Keratinocyte (primary cell): ENCODE results near the gene DPAGT1. TPM values are rescaled to one million over a fixed set of nuclear protein-coding genes. Genes with fewer than 3 reads are reported as not detected.

ENCODE experiments used
- DNase-seq: peaks from one replicate; pipeline ENCODE4 v3.0.0-alpha.2; 2011; ENCODE audit warnings: low read depth, missing footprints, low spot score
- FAIRE-seq: peaks from 2 replicates; lab custom pipeline; 2011; peaks lifted over from hg19 to GRCh38; lab: Jason Lieb, UNC
- H2AFZ ChIP-seq: 2 replicates; pipeline ENCODE4 v1.6.0; 2012; ENCODE audit warnings: low read length, control low read depth, inconsistent platforms; ENCODE audit not compliant: control insufficient read depth
- H3K27ac ChIP-seq: 2 replicates; pipeline ENCODE4 v1.5.1; 2011; ENCODE audit warnings: low read length; ENCODE audit not compliant: control insufficient read depth, insufficient read depth
- H3K27me3 ChIP-seq: 3 replicates; pipeline ENCODE4 v1.6.0; 2011; ENCODE audit warnings: low read length; ENCODE audit not compliant: control insufficient read depth, insufficient read depth; ENCODE audit errors: extremely low read depth
- H3K36me3 ChIP-seq, 2 experiments: 2 replicates in 1 of 2; 3 replicates in 1 of 2; pipeline ENCODE4 v1.5.1; 2011; ENCODE audit warnings: low read length in 2 of 2, mild to moderate bottlenecking in 1 of 2; ENCODE audit not compliant: control insufficient read depth in 2 of 2, insufficient read depth in 2 of 2; ENCODE audit errors: extremely low read depth in 1 of 2
- H3K4me1 ChIP-seq: 3 replicates; pipeline ENCODE4 v1.5.1; 2011; ENCODE audit warnings: low read length; ENCODE audit not compliant: control insufficient read depth, insufficient read depth; ENCODE audit errors: extremely low read depth
- H3K4me2 ChIP-seq: 3 replicates; pipeline ENCODE4 v1.6.0; 2011; ENCODE audit warnings: low read depth, low read length; ENCODE audit not compliant: control insufficient read depth, insufficient read depth; ENCODE audit errors: extremely low read depth
- H3K4me3 ChIP-seq, 3 experiments: fragments of 200-600 bp in 1 of 3; sonication (generic) in 1 of 3; 2 replicates in 2 of 3; 3 replicates in 1 of 3; pipeline ENCODE4 v1.5.1; 2011 to 2016; ENCODE audit warnings: low read length in 3 of 3, mild to moderate bottlenecking in 3 of 3, control low read depth in 2 of 3, inconsistent platforms in 1 of 3, low read depth in 1 of 3, mixed read lengths in 1 of 3, mixed run types in 1 of 3, moderate library complexity in 1 of 3; ENCODE audit not compliant: control insufficient read depth in 2 of 3, insufficient read depth in 2 of 3; ENCODE audit errors: extremely low read depth in 1 of 3
- H3K79me2 ChIP-seq: 2 replicates; pipeline ENCODE4 v1.6.0; 2012; ENCODE audit warnings: low read length; ENCODE audit not compliant: control insufficient read depth, insufficient read depth
- H3K9ac ChIP-seq: 3 replicates; pipeline ENCODE4 v1.6.0; 2011; ENCODE audit warnings: low read length; ENCODE audit not compliant: control insufficient read depth, insufficient read depth; ENCODE audit errors: extremely low read depth
- H3K9me1 ChIP-seq: 3 replicates; pipeline ENCODE4 v1.6.0; 2011; ENCODE audit warnings: low read length; ENCODE audit not compliant: control insufficient read depth, insufficient read depth; ENCODE audit errors: extremely low read depth
- H3K9me3 ChIP-seq: 2 replicates; pipeline ENCODE4 v1.5.1; 2012; ENCODE audit warnings: low read depth, low read length; ENCODE audit not compliant: control insufficient read depth
- H4K20me1 ChIP-seq: 3 replicates; pipeline ENCODE4 v1.6.0; 2011; ENCODE audit warnings: low read length; ENCODE audit not compliant: control insufficient read depth, insufficient read depth; ENCODE audit errors: extremely low read depth
- CTCF ChIP-seq, 3 experiments: IDR thresholded peaks in 1 of 3; conservative IDR thresholded peaks in 1 of 3; optimal IDR thresholded peaks in 1 of 3; 2 replicates in 2 of 3; 3 replicates in 1 of 3; pipeline versions ENCODE3 to v1.5.1; 2011; ENCODE audit warnings: low read length in 3 of 3, mild to moderate bottlenecking in 3 of 3, moderate library complexity in 2 of 3, control low read depth in 1 of 3, inconsistent platforms in 1 of 3; ENCODE audit not compliant: insufficient read depth in 2 of 3; ENCODE audit errors: extremely low read depth in 1 of 3
- EZH2 ChIP-seq: IDR thresholded peaks from one replicate; pipeline ENCODE4 v1.6.1; 2012; ENCODE audit warnings: inconsistent platforms, mild to moderate bottlenecking, low read length, moderate library complexity
- dilution Hi-C: fragments of 300-500 bp; cut with MboI; formaldehyde crosslinking; loops from one replicate; pipeline ENCODE4 v1.7.0; 2020; ENCODE audit warnings: low sequenced_read_pairs; ENCODE audit not compliant: extremely low pct_ligation_motif_present
- polyA plus RNA-seq, 5 experiments: library from polyadenylated mRNA; depleted of rRNA in 3 of 5; stranded (reverse) in 3 of 5; stranded (forward) in 1 of 5; unstranded in 1 of 5; fragments of >200 nt; gene quantifications; 1 replicate in 1 of 5; 2 replicates in 3 of 5; 3 replicates in 1 of 5; pipeline versions ENCODE4 v1.2.1 to v1.2.3, GENCODE V29; 2011 to 2012; ENCODE audit warnings: missing spikeins in 2 of 5, low read depth in 1 of 5, low replicate concordance in 1 of 5

Gene DPAGT1
- polyA plus RNA-seq, 1 donor (not counting 4 experiments of a cell fraction or from before 2014, with no cell fraction given), result 59.7 TPM

- no peak overlapping the region for H3K4me2 ChIP-seq
- no peak for DNase-seq
- no peaks in the 10 kb centered on the region for H3K9me3 ChIP-seq
- no peak overlapping the region for H2AFZ ChIP-seq
- H3K36me3 ChIP-seq, result peaks cover 70 to 75% of the 10 kb centered on the region in 2 experiments
- dilution Hi-C loops, result no loop called here
- no peak overlapping the region for H3K4me3 ChIP-seq
- peaks cover 10% of the 10 kb centered on the region for H3K79me2 ChIP-seq
- H4K20me1 ChIP-seq, result peaks cover 4% of the 10 kb centered on the region
- H3K4me1 ChIP-seq, result peaks cover 5% of the 10 kb centered on the region
- FAIRE-seq, result no peak
- TF ChIP-seq CTCF (optimal IDR thresholded peaks at IDR 0.05 in 1 of 3, IDR thresholded peaks at IDR 0.05 in 1 of 3, conservative IDR thresholded peaks at IDR 0.05 in 1 of 3; ENCODE audit: extremely low read depth in 1 of 3, insufficient read depth in 2 of 3, low read length in 3 of 3) (no peak), EZH2 (no peak)
- no peak overlapping the region for H3K9ac ChIP-seq
- no peaks in the 10 kb centered on the region for H3K27me3 ChIP-seq
- no peaks in the 10 kb centered on the region for H3K9me1 ChIP-seq
- no peak overlapping the region for H3K27ac ChIP-seq
These were observed 52.6 kb downstream of the DPAGT1 start for GRCh38 chr11:119049081-119049480.

- H3K27ac ChIP-seq, result no peak overlapping the region
- no peak overlapping the region for H3K9ac ChIP-seq
- H3K4me2 ChIP-seq, result no peak overlapping the region
- H3K4me3 ChIP-seq, result no peak overlapping the region
- FAIRE-seq (no peak), DNase-seq (no peak)
- no peaks in the 10 kb centered on the region for H3K9me1 ChIP-seq
- H3K4me1 ChIP-seq, result peaks cover 5% of the 10 kb centered on the region
- dilution Hi-C loops, result no loop called here
- peaks cover 6% of the 10 kb centered on the region for H3K79me2 ChIP-seq
- H3K27me3 ChIP-seq, result no peaks in the 10 kb centered on the region
- TF ChIP-seq CTCF (optimal IDR thresholded peaks at IDR 0.05 in 1 of 3, IDR thresholded peaks at IDR 0.05 in 1 of 3, conservative IDR thresholded peaks at IDR 0.05 in 1 of 3; ENCODE audit: extremely low read depth in 1 of 3, insufficient read depth in 2 of 3, low read length in 3 of 3) (no peak), EZH2 (no peak)
- peaks cover 66 to 72% of the 10 kb centered on the region in 2 experiments for H3K36me3 ChIP-seq
- H2AFZ ChIP-seq, result no peak overlapping the region
- H3K9me3 ChIP-seq, result no peaks in the 10 kb centered on the region
- H4K20me1 ChIP-seq, result no peaks in the 10 kb centered on the region
These were observed 53.0 kb downstream of the DPAGT1 start for GRCh38 chr11:119048644-119049043.
